IgD-negative memory B cell (primary cell): ENCODE data around the gene CELF1. TPM values are rescaled to one million over a fixed set of nuclear protein-coding genes. Genes with fewer than 3 reads are reported as not detected.

Experiments
- polyA plus RNA-seq: library from polyadenylated mRNA; unstranded; fragments of 300-500 nt; fragmentation: Illumina TruSeq; gene quantifications from one replicate; pipeline ENCODE4 v1.2.3, GENCODE V29; 2021

CELF1 gene
- polyA plus RNA-seq, 1 donor from 2014 or later: 78.6 TPM

Other genes starting within 250 kb of the CELF1 start
- gene MYBPC3, start 200.4 kb downstream of the CELF1 start, polyA plus RNA-seq: not detected
- gene SPI1, start 174.6 kb downstream of the CELF1 start, polyA plus RNA-seq: 67.7 TPM
- gene SLC39A13, start 144.5 kb downstream of the CELF1 start, polyA plus RNA-seq: 15.5 TPM
- 101 TPM for gene PSMC3, start 126.7 kb downstream of the CELF1 start, polyA plus RNA-seq
- 0.15 TPM for gene RAPSN, start 104.0 kb downstream of the CELF1 start, polyA plus RNA-seq
- 49.5 TPM for gene PTPMT1, start 12.5 kb upstream of the CELF1 start, polyA plus RNA-seq
- gene KBTBD4, start 25.8 kb upstream of the CELF1 start, polyA plus RNA-seq: 41.6 TPM
- gene NDUFS3, start 25.9 kb upstream of the CELF1 start, polyA plus RNA-seq: 105 TPM
- gene FAM180B, start 33.5 kb upstream of the CELF1 start, polyA plus RNA-seq: not detected
- gene C1QTNF4, start 41.3 kb upstream of the CELF1 start, polyA plus RNA-seq: not detected
- 58.9 TPM for gene MTCH2, start 89.4 kb upstream of the CELF1 start, polyA plus RNA-seq
- 1.4 TPM for gene AGBL2, start 162.2 kb upstream of the CELF1 start, polyA plus RNA-seq
- 65.3 TPM for gene FNBP4, start 214.2 kb upstream of the CELF1 start, polyA plus RNA-seq